Stimulated activated CD4-positive, alpha-beta T cell treated with anti-CD3 and anti-CD28 coated beads, Interleukin-12 subunit alpha, Interleukin-12 subunit beta, amount 100 ng/mL, for 48 hours (primary cell): ENCODE results near the gene MYOZ2.

Source experiments
- DNase-seq, 3 donors: peaks; one replicate each; pipeline ENCODE4 v3.0.0-alpha.2; 2020; ENCODE audit warnings: low read depth in 2 of 3, low spot score in 1 of 3

MYOZ2 gene

DNA sequence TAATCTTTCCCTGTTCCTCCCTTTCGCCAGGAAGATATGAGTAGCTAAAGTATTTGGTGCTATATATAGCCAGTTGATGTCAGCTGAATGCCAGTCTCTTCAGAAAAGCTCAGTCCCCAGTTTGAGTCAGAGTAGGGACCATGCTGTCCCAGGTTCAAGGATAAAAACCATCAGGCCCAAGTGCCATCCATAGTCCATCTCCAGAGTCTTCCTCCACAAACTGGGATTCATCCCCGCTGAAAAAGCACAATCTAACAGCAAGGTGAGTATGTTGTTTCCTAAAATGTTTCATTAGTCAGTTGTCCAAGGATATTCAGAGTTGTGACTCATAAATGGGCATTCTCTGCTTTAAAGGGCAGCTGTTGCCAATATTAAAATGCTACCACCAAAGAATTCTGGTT is at the start of gene MYOZ2:
TSS of gene MYOZ2 (plus strand) at position 112 of the 401 bp plus-strand sequence. CDS start 694 bp downstream, outside the sequence.
- DNase-seq, result no peak

DNA sequence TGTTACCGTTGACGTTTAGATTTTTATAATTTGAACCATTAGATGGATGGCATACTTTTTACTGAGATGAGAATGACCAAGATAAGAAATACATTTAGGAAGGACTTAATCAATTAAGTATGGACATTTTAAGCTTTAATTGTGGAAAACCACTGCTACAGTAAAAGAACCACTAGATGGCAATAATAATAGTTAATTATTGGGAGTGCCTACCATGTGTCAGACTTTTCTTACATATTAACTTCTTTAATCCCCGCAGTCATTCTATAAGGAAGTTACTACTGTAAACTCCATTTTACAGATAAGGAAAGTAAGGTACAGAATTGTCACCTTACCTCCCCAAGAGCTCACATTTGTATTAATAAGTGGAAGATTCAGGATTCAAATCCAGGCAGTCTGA is 48.5 kb upstream of the MYOZ2 start:
- DNase-seq, result no peak

DNA sequence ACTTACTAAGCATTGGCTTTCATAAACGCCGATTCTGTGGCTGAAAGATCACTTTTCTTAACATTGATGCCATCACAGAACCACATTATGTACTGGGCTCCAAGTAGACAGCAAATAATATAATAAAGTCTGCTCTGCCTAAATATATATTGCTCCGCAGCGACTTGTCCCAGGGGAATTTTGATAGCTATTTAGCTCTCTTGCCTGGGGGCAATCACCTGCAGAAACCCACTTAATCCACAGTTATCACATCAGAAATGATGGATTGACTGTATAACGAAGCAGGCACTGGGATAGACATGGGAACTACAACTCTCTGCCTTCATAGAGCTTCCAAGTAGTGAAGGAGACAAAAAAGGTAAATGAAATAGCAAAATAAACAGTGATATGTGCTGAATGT is 48.0 kb upstream of the MYOZ2 start:
- no peak for DNase-seq

DNA sequence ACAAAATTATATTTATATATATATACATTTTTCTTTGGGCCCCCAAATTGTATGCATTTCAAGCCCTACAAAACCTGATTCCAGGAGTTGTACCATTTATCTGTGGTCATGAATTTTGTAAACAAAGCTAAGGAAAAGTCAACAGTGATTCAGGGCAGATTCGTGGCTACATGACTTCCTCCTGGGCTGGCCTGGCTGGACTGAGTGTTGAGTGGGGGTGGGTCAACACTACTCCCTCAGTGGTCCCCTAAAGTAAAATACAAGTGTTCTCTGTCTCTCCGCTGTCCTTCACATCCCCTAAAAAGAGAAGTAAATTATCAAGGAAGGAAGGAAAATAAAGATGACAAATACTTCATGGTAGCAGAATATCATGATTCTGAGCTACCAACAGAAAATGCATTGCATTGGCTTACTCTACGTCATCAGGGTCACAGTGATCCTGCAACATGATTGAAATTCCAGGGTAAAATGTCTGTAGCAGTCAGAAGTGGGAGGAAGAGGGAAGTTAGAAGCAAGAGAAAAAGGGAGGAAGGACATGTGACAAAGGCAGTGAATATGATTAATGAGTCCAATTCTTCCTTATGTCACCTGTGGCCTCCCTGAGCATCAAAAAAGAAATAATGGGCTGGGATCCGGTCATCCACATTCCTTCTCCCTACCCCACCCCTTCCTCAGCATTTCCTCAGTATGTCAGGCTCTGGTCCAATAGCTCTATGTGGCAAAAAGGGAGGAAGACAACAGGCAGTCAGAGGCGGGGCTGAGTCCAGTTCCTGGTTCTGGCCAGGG is 42.4 kb upstream of the MYOZ2 start:
- no peak for DNase-seq

DNA sequence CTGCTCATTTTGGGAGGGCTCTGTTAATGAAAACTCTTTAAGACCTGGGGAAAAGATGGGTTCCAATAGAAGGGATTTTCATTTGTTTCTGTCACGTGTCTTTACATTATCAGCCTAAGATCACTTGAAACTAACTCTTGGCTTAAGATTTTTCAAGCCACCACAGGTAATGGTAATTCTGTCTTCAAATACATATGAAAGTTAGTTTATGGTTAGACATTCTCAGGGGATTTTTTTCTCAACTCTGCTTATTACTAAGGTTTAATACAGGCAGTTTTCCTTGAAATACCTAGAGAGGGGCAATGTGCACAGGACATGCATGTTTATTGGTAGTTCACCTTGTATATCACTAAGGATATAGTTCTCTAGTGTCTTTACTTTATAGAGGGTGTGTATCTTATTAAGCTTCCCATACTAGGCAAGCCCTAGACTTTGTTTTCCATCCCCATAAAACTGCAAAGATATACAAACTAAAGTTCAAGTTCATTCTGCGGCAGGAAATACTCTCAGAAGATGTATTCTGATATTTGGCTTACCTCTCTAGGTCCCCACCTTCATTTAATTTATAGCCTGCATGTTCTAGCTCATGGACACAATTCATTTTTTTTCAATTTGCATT is 38.2 kb upstream of the MYOZ2 start:
- no peak for DNase-seq

DNA sequence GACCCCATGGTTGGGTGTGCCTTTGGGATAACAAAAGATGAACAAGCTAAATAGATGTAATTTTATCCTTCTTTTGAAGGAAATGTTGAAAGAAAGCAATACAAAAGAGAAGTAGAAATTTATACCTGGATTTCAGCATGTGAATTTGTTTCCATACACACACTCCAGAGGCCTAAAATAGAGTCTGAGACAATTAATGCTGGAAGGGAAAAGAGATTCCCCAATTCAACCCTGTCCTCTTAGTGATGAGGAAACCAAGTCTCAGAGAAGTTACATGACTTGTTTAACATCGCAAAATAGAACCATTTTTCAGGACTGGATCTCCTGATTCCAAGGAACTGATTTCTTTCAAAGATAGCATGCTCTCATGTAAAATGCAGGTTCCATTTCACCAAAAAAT is 37.3 kb upstream of the MYOZ2 start:
- no peak for DNase-seq

DNA sequence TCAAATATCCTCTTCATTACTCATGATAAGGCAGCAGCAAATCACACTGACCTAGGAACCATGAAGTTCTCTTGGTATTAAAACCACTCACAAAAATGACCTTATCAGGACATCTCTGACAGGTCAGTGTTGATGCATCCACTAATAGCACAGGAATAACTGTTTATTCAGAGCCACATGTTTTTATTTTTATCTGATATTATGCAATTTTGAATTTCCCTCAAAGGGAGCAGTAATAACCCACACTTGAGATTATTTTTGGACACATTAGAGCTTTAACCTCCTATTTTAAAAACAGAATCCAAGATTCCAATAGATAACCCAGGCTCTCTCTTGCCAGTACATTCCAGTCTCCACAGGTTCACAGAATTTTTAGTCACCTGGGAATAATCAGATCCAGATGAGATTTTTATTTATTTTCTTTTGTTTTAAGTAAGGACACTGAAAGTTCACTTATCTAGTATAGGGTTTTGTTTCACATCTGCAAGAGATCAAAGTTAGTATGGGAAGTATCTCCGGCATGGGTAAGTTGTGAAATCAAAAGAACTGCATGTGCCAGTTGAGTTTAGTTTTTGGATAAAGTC is 36.3 kb upstream of the MYOZ2 start:
- DNase-seq, result no peak

DNA sequence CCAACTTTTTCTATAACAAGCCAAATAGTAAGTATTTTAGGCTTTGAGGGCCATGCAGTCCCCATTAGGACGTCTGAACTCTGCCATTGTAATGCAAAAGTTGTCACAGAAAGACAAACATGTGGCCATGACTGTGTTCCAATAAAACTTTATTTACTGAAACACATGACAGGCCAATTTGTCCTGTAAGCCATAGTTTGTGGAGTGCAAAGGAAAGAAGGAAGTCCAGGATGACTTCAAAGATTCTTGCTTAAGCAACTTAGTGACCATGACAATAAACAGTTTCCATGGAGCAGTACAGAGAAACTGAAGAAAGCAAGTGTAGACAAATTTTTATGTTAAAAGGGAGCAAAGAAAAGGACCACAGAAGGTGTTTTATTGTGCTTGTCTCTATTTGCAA is 35.0 kb upstream of the MYOZ2 start:
- DNase-seq, result no peak

DNA sequence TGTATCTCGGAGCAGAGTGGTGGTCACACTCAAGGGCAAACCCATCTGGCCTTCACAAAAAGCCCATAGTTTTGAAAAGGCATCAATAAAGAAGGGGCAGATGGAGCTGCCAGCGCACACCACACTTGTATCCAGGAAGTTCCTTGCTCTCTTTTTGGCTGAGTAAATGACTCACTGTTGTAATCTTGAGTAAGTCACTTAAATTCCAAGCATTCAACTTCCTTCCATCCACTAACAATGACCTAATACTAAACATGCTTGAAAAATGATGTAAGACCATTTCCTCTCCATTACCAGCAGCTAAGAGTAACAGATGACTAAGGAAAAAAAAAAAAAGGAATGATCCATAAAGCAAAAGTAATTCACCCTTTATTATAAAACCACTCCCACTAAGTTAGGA is 32.4 kb upstream of the MYOZ2 start:
- no peak for DNase-seq

DNA sequence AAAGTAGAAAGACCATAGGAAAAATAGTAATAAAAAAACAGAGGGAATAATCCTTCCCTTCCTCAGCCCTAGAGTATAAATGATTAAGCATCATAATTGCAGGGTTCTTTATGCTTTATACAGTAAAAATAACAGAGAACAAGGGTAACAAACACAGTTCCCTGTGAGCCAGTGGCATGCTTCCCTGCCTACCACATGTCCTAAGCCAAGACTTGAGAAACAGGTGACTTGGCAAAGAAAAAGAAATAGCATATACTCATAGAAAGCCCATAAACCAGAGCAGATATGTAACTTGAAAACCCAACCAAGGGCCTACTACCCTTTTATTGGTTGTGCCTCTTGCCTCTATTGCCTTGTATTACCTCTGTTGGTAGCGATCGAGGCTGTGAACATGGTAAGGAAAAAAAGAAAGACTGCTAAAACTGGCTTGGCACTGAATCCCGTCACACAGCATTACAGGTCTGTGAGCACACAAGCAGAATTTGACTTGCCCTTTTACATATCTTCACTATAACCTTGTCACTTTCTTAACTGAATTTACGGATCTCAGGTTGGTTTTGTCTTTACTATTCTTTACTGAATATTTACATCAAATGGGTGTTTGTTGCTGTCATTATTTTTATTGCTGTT is 30.9 kb upstream of the MYOZ2 start:
- no peak for DNase-seq

DNA sequence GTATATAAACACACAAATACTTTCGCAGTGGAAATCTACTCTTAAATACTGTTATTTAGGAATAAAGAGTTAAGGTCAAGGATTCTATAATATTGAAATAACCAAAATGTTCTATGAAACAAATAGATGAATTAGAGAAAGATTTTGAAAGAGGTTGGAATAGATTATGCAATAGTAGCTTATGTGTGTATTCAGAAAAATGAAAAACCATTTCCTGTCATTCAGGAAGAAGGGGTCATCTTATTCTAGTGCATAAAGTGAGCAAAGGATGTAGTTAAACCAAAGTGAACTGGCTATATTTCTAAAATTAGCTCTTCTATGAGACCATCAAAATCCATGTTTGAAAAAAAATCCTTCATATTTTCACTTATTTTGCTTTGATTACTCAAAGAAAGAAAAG is 30.0 kb upstream of the MYOZ2 start:
- no peak for DNase-seq

DNA sequence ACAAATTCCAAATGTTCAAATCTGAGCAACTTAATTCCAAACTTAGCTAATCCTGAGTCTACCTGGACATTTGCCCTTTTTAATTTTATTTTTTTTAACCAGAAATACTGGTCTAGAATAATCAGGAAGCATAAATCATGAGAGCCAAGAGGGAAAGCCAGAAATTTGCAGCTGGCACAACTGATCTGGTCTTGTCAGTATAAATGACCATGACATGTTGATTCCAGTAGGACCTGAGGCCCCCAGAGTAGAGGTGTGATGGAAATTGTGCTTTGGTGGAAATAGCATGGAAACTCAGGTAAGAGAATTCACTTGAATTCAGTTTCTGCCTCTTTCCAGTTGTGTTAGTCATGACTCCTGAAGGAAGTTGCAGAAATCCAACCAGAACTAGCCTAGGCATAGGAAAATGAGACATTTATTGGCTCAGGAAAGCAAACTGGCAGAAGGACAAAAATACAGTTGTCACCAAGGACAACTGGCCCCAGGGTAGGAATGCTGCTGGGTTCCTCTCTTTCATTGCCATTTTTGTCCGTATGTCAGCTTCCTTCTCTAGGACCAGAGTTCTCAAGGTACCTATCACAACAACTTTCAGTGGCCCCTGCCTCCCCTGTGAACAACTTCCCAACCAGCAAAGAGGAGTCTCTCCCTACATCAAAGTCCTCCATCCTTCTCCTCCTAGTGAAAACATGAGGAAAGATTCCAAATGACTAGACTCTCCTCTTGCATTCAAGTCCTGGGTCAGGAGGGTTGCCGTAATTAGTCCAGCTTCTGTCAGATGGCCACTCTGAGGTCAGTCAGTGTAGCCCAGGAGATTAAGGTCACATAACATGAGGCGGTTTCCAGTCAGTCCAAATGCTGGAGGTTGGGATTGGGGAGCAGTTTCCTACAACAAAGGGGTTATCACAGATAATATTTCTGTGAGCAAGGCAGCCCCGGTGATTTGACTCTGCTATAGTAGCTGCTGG is 29.3 kb upstream of the MYOZ2 start:
- no peak for DNase-seq

DNA sequence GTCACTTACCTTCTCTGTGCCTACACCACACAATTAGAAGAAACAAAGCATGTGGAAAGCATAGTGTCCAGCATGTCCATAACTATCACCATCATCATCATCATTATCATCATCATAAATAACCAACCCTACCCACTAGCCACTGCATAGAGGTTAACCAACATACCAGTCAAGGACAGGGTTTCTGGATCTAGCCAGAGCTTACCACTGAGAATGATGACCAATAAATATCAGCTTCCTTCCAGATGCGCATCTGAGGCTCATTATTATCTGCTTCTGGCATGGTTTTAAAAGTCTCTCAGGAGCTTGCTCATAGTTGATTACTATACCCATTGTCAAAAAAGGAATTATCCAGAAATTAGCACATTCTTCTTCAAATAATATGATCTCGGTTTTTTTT is 25.5 kb upstream of the MYOZ2 start:
- DNase-seq, result no peak

DNA sequence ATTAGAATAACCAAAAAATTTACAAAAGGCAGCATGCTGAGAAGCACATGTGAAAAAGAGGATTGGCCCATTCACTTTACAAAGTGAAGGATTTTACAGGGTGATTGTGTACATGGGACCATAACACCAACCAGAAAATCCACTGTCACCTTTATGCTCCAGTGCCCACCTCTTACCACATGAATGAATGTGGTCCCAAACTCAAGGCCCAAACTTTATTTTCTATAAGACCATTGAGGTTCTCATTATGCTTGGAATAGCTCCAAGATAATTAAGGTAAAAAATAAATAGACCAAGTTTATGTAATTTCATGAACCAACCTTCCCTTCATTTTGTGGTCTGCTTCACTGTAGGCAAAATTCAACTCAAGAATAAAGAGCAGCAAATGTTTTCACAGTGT is 24.3 kb upstream of the MYOZ2 start:
- no peak for DNase-seq

DNA sequence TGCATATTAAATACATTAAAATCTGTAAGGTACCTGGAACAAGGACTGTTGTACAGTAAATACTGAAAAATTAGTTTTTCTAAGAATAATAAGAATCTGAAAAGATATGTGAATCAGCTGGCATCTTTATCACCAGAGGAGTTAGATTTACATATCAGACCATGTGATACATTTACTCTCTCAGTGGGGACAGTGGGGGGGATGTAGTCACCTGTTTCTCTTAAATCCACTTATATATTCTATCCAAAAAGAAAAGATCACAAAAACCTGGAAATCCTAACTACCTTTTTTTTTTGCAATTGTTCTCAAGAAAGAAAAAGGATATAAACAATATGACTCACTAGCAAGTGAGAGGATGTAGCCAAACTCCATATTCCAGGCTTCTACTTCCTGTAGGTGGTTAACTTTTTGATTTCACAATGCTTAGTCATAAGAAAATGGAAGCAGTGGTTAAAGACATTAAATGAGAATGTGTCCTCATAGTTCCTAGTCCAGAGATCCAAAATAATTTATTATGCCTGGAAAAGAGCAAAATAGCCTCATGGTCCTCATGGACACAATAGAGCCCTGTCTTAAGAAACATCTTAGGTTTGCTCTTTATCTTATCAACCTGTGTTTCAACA is 22.5 kb upstream of the MYOZ2 start:
- no peak for DNase-seq

DNA sequence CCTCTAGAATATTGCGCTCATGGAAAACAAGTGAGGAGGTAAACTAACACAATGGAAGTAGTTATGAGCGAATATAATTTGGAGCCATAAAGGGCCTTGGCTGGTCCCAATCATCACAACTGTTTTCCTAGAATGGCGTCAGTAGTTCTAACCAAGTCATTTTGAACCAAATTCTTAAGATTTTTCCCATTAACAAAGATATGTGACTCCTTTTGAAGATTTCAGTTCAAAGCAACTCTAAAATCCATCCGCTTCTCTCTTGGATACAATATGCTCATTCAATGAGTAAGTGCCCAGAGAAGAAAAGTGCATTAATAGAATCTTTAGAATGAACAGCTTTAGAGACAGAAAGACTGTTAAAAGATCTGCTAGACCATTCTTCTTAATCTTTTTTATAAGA is 19.6 kb upstream of the MYOZ2 start:
- no peak for DNase-seq

DNA sequence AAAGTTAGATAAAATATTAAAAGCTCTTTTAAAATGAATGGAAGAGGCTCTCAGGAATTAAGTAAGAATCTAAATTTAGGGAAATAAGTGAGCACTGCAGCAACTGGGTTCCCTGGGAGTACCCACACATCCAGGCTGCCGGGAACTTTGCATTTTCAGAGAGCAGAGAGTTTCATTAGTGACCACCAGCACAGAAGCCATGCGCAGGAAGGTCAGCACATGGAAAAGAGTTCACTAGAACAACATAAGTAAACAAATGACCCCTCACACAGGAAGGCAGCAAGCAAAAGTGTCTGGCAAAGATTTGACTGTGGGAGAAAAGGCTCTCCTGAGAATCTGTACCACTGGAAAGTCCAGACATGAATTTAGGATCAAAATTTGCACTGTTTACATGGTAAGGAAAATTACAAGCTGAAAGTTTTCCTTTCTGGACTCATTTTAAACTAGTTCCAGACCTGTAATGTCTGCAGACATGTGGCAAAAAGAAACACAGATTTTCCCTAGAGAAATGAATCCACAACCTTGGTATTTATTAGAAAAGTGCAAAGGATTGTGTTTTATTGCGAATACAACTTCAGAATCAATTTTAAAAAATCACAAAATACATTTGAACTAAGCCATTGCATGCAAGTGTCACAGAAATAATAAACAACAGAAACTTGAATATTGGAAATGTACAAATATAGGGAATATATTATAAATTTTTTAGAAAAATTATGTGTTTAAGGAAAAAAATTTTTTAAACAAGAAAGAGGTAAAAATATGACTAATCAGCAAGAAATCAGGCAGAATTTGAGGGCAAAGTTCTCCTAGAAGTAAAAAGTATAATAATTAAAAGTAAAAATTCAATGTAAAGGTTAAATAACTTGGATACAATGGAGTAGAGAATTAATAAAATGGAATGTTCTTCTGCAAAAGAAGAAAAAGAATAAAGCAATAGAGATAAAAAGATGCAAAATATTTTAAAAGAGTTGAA is 18.4 kb upstream of the MYOZ2 start:
- no peak for DNase-seq

DNA sequence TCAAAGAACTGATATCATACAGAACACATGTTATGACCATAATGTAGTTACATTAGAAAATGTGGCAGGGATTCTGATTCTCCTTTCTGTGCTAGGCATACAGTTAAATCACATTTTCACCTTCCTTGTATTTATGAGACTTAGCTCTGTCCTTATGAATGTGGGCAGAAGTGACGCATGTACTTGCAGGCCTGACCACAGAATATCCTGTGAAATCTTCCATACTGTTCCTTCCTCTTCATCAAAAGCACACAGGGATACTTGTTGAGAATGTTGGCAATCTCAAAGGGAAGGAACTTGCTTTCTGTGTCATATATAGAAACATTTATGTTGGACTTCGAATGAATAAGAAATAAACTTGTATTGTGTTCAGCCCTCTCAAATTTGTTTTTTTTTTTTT is 17.2 kb upstream of the MYOZ2 start:
- DNase-seq, result no peak

DNA sequence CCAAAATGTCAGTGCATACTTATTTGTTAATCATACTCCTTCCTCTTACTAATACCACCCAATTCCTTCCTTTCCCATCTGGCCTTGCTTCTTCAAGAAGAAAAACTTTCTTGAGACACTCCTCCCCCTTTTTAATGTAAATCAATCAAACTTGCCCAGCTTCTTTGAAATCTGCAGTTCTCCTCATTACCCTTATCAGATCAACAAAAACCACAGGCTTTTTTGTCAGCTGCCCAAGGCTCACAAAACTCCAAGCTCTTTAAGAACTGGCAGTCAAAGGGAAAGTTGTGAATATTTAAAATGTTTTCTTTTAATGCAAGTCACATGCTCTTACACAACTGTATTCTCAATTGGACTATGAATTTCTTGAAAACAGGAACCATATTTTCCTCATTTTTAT is 11.3 kb upstream of the MYOZ2 start:
- no peak for DNase-seq
